ENCODE measurements around the gene FGF18. TPM values are rescaled to one million over a fixed set of nuclear protein-coding genes. Genes with fewer than 3 reads are reported as not detected.
A peak's percentile ranks its signal among the peaks of the same experiment; 100 is the strongest.
"Not testable (repeated sequence)": the region's sequence is repeated elsewhere in the genome, so short reads cannot be mapped to it uniquely, and the experiment has no call there.

The FGF18 gene
- total RNA-seq, 3 donors from 2014 or later = 0.16 to 1.6 (median 0.33) TPM

DNA sequence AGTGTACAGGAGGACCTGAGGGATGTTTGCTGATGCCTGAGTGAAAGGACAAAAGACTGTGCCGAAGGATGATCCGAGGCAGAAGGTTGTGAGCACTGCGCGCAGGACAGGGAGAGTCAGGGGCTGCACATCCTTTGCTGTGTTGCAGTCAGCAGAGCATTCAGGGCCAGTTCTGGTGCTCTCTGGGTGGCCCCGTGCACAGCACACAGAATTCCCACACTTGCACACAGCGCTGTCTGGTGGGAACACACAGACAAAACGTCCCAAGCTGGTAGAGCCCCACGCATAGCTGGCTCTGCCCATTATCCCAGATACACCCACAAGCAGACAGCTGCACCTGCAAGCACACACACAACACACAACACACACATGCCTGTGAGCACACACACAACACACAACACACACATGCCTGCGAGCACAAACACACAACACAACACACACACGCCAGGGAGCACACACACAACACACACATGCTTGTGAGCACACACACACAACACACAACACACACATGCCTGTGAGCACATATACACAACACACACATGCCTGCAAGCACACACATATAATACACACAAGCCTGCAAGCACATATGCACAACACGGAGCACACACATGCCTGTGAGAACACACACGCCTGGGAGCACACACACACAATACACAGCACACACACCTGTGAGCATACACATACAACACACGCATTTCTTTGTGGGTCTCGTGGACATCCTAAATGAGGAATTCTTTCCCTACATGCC is 74.4 kb downstream of the FGF18 start:
- no peak for DNase-seq (ENCODE audit: low spot score in 2 of 2)
- Histone ChIP-seq H3K4me1 (peaks cover 0 to 5% of the 10 kb centered on the region in 2 donors), H3K9me3 (no peaks in the 10 kb centered on the region), H3K27ac (peak overlapping the region; percentile 68 to 89), H3K4me3 (no peak overlapping the region), H3K36me3 (no peaks in the 10 kb centered on the region), H3K27me3 (no peaks in the 10 kb centered on the region)
- intact Hi-C loops (cut with DNase I; ENCODE audit: low total_unique reads) = no loop called here
- TF ChIP-seq, protein P1, sequence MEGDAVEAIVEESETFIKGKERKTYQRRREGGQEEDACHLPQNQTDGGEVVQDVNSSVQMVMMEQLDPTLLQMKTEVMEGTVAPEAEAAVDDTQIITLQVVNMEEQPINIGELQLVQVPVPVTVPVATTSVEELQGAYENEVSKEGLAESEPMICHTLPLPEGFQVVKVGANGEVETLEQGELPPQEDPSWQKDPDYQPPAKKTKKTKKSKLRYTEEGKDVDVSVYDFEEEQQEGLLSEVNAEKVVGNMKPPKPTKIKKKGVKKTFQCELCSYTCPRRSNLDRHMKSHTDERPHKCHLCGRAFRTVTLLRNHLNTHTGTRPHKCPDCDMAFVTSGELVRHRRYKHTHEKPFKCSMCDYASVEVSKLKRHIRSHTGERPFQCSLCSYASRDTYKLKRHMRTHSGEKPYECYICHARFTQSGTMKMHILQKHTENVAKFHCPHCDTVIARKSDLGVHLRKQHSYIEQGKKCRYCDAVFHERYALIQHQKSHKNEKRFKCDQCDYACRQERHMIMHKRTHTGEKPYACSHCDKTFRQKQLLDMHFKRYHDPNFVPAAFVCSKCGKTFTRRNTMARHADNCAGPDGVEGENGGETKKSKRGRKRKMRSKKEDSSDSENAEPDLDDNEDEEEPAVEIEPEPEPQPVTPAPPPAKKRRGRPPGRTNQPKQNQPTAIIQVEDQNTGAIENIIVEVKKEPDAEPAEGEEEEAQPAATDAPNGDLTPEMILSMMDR (IDR thresholded peaks at IDR 0.05) = no peak
- no peak for TF ChIP-seq POLR2AphosphoS5 (IDR thresholded peaks at IDR 0.05)
- no peak for TF ChIP-seq POLR2A (IDR thresholded peaks at IDR 0.05)

DNA sequence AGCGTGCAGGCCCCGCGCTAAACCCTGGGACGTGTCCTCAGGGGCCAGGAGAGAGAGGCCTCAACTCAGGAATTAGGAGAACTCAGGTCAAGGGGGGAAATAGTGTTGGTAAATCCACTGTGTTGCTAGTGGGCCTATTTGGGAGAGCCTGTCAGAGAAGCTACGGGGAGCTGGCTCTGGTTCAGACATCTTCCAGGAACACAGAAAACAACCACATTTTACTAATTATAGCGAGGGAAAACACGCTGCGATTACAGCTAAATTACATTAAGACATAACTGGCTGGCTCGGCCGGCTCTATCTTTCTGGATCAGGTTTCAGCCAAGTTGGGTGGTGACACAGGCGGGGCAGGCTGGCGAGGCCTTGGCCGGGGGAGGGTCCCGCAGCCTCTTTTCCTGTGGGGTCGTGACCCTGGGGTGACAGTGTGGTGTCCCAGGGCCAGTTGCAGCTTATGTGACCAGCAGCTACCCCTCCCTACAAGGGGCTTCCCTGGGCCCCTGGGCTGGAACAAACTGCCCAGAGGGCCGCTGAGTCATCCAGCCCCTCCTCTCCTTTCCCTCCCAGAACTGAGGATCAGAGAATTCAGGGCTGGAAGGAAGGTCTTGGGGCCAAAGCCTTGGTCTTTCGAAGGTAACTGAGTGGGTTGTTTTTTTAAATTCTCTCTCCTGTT is 75.1 kb downstream of the FGF18 start:
- H3K4me3 ChIP-seq = peak overlapping the region in 1 of 3 donors; percentile 39
- H3K4me1 ChIP-seq = peaks cover 0 to 5% of the 10 kb centered on the region in 2 donors
- TF ChIP-seq, protein P1 (IDR thresholded peaks at IDR 0.05) = no peak
- TF ChIP-seq POLR2AphosphoS5 (IDR thresholded peaks at IDR 0.05) = peak in 2 of 3 donors; percentile 37 to 60
- no peaks in the 10 kb centered on the region for H3K9me3 ChIP-seq
- H3K27me3 ChIP-seq = no peaks in the 10 kb centered on the region
- peak in 1 of 2 donors; percentile 35 for DNase-seq (ENCODE audit: low spot score in 2 of 2)
- intact Hi-C loops (cut with DNase I; ENCODE audit: low total_unique reads) = no loop called here
- no peaks in the 10 kb centered on the region for H3K36me3 ChIP-seq
- H3K27ac ChIP-seq = peak overlapping the region; percentile 68 to 89

DNA sequence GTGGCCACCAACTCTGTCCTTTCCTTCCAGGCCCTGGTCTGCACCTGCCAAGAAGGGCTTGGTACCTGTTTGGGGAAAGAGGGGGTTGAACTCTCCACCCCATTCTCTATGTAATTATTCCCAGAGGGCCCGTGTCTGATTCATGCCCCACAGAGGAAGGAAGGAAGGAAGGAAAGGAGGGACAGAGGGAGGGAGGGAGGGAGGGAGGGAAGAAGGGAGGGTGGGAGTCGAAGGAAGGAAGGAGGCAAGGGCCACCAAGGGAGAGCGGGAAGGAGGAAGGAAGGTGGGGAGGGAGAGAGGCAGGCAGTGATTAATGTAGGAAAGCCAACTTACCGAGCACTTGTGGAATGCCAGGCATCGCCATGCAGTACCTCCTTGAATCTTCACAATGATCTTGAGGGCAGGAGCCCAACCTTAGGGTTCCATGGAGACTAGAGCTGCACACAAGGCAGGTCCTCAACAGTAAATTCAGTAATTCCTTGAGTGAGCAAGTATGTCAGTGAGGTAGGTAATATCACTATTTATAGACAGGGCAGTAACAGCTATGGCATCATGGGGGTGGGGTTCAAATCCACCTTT is 75.8 kb downstream of the FGF18 start:
- Histone ChIP-seq H3K27ac (peak overlapping the region; percentile 68 to 89), H3K4me1 (peaks cover 0 to 5% of the 10 kb centered on the region in 2 donors)
- intact Hi-C loops (cut with DNase I; ENCODE audit: low total_unique reads) = no loop called here

DNA sequence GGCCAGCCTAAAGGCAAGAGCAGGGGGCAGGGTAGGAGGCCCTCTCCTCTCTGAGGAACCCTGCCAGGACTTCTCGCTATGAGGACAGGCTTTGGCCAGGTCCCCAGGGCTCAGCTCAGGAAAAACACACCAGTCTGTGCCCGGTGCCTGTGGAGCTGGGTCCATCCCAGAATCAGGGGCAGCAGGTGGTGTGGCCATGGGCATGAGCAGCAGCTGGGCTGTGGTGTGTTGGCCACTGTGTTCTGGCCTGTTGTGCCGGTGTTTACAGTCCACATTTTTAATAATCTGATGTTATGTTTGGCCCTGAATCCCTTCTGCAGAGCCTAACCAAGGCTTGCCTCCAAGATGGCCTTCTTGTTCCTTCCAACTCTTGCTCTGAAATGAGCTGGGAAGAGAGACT is 77.0 kb downstream of the FGF18 start:
- Histone ChIP-seq H3K27me3 (no peaks in the 10 kb centered on the region), H3K36me3 (no peaks in the 10 kb centered on the region), H3K27ac (no peak overlapping the region), H3K4me3 (no peak overlapping the region), H3K4me1 (peaks cover 0 to 5% of the 10 kb centered on the region in 2 donors), H3K9me3 (no peaks in the 10 kb centered on the region)
- intact Hi-C loops (cut with DNase I; ENCODE audit: low total_unique reads) = no loop called here
- DNase-seq (ENCODE audit: low spot score in 2 of 2) = no peak
- TF ChIP-seq, protein P1 (IDR thresholded peaks at IDR 0.05) = no peak
- TF ChIP-seq POLR2A (IDR thresholded peaks at IDR 0.05) (no peak), POLR2AphosphoS5 (IDR thresholded peaks at IDR 0.05) (no peak)

More for the DNA sequence above, 75.8 kb downstream of the FGF18 start:
- Histone ChIP-seq H3K9me3 (no peaks in the 10 kb centered on the region), H3K4me3 (no peak overlapping the region), H3K36me3 (no peaks in the 10 kb centered on the region), H3K27me3 (no peaks in the 10 kb centered on the region)
- TF ChIP-seq, protein P1 (IDR thresholded peaks at IDR 0.05) = no peak
- no peak for TF ChIP-seq POLR2AphosphoS5 (IDR thresholded peaks at IDR 0.05)
- no peak for TF ChIP-seq POLR2A (IDR thresholded peaks at IDR 0.05)
- DNase-seq (ENCODE audit: low spot score in 2 of 2) = no peak

DNA sequence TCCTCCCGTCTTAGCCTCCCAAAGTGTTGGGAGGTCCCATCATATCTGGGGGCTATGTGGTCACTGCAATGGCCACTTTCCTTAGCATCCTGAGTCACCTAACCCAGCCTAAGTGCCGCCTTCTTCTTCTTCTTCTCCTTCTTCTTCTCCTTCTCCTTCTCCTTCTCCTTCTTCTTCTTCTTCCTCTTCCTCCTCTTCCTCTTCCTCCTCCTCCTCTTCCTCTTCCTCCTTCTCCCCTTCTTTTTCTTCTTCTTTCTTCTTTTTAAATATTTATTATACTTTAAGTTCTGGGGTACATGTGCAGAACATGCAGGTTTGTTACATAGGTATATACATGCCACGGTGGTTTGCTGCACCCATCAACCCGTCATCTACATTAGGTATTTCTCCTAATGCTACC is 78.0 kb downstream of the FGF18 start:
- H3K36me3 ChIP-seq; DNase-seq (ENCODE audit: low spot score in 2 of 2); H3K27ac ChIP-seq; H3K4me3 ChIP-seq; H3K27me3 ChIP-seq; intact Hi-C loops (cut with DNase I; ENCODE audit: low total_unique reads); H3K9me3 ChIP-seq; H3K4me1 ChIP-seq: not testable (repeated sequence)
